ENCODE measurements around the gene PLXNA4.

Gene PLXNA4

GRCh38 chr7:132245539-132245938 lies 330.7 kb downstream of the PLXNA4 start:
- Histone ChIP-seq H3K9me3 (ENCODE audit: insufficient read depth, low read length) (no peaks in the 10 kb centered on the region), H3K27me3 (ENCODE audit: low read length) (no peaks in the 10 kb centered on the region), H3K4me2 (ENCODE audit: low read depth, low read length, poor library complexity, severe bottlenecking) (no peak overlapping the region), H3K27ac (ENCODE audit: low read depth, low read length) (no peak overlapping the region), H3F3A (ENCODE audit: insufficient read depth) (no peaks in the 10 kb centered on the region), H4K20me1 (ENCODE audit: low read depth, low read length) (no peaks in the 10 kb centered on the region), H3K4me3 (ENCODE audit: insufficient read depth, low read length, poor library complexity, severe bottlenecking) (no peak overlapping the region), H2AFZ (ENCODE audit: low read depth, low read length, severe bottlenecking) (no peak overlapping the region), H3K79me2 (ENCODE audit: insufficient read depth, low read length) (no peaks in the 10 kb centered on the region), H3K36me3 (ENCODE audit: low read length) (no peaks in the 10 kb centered on the region), H3K9ac (ENCODE audit: low read length) (no peak overlapping the region), H3K9me2 (replicated peaks; ENCODE audit: insufficient read depth, low read length) (no peaks in the 10 kb centered on the region)
- TF ChIP-seq CTCF (IDR thresholded peaks at IDR 0.05; ENCODE audit: insufficient read depth, low read length, poor library complexity, severe bottlenecking): no peak
- no peak for TF ChIP-seq EZH2phosphoT487 (conservative IDR thresholded peaks at IDR 0.05; ENCODE audit: low read length)

GRCh38 chr7:132244903-132245480 lies 331.3 kb downstream of the PLXNA4 start:
- H3K9ac ChIP-seq (ENCODE audit: low read length): no peak overlapping the region
- H2AFZ ChIP-seq (ENCODE audit: low read depth, low read length, severe bottlenecking): no peak overlapping the region
- no peaks in the 10 kb centered on the region for H3K9me3 ChIP-seq (ENCODE audit: insufficient read depth, low read length)
- TF ChIP-seq CTCF (IDR thresholded peaks at IDR 0.05; ENCODE audit: insufficient read depth, low read length, poor library complexity, severe bottlenecking): no peak
- TF ChIP-seq EZH2phosphoT487 (conservative IDR thresholded peaks at IDR 0.05; ENCODE audit: low read length): no peak
- H3F3A ChIP-seq (ENCODE audit: insufficient read depth): no peaks in the 10 kb centered on the region
- no peaks in the 10 kb centered on the region for H3K27me3 ChIP-seq (ENCODE audit: low read length)
- no peaks in the 10 kb centered on the region for H3K36me3 ChIP-seq (ENCODE audit: low read length)
- H3K4me3 ChIP-seq (ENCODE audit: insufficient read depth, low read length, poor library complexity, severe bottlenecking): no peak overlapping the region
- H3K9me2 ChIP-seq (replicated peaks; ENCODE audit: insufficient read depth, low read length): no peaks in the 10 kb centered on the region
- H3K4me2 ChIP-seq (ENCODE audit: low read depth, low read length, poor library complexity, severe bottlenecking): no peak overlapping the region
- H3K27ac ChIP-seq (ENCODE audit: low read depth, low read length): no peak overlapping the region
- no peaks in the 10 kb centered on the region for H3K79me2 ChIP-seq (ENCODE audit: insufficient read depth, low read length)
- H4K20me1 ChIP-seq (ENCODE audit: low read depth, low read length): no peaks in the 10 kb centered on the region

GRCh38 chr7:132243463-132243862 lies 332.8 kb downstream of the PLXNA4 start:
- Histone ChIP-seq H3K79me2 (ENCODE audit: insufficient read depth, low read length) (no peaks in the 10 kb centered on the region), H3K36me3 (ENCODE audit: low read length) (no peaks in the 10 kb centered on the region), H3K4me3 (ENCODE audit: insufficient read depth, low read length, poor library complexity, severe bottlenecking) (no peak overlapping the region), H3F3A (ENCODE audit: insufficient read depth) (no peaks in the 10 kb centered on the region), H3K9me2 (replicated peaks; ENCODE audit: insufficient read depth, low read length) (no peaks in the 10 kb centered on the region), H3K9me3 (ENCODE audit: insufficient read depth, low read length) (no peaks in the 10 kb centered on the region), H3K27me3 (ENCODE audit: low read length) (no peaks in the 10 kb centered on the region), H2AFZ (ENCODE audit: low read depth, low read length, severe bottlenecking) (no peak overlapping the region), H4K20me1 (ENCODE audit: low read depth, low read length) (no peaks in the 10 kb centered on the region), H3K9ac (ENCODE audit: low read length) (no peak overlapping the region), H3K27ac (ENCODE audit: low read depth, low read length) (no peak overlapping the region), H3K4me2 (ENCODE audit: low read depth, low read length, poor library complexity, severe bottlenecking) (no peak overlapping the region)
- TF ChIP-seq EZH2phosphoT487 (conservative IDR thresholded peaks at IDR 0.05; ENCODE audit: low read length) (no peak), CTCF (IDR thresholded peaks at IDR 0.05; ENCODE audit: insufficient read depth, low read length, poor library complexity, severe bottlenecking) (no peak)
